Measurements from ENCODE around the gene ARPC4.

The ARPC4 gene

GRCh38 chr3:9786825-9787669, 5.8 kb upstream of the ARPC4 start:
- Histone ChIP-seq H3K9me3 (ENCODE audit: control insufficient read depth in 5 of 5, low read length in 5 of 5) (no peaks in the 10 kb centered on the region), H3K36me3 (ENCODE audit: control insufficient read depth in 5 of 5, insufficient read depth in 5 of 5, low read length in 5 of 5) (peaks cover 18 to 68% (median 55%) of the 10 kb centered on the region in 5 donors), H3K27me3 (ENCODE audit: control insufficient read depth in 5 of 5, insufficient read depth in 4 of 5, low read length in 5 of 5) (no peaks in the 10 kb centered on the region), H3K27ac (ENCODE audit: low read depth, low read length) (no peak overlapping the region), H3K9ac (ENCODE audit: low read length in 5 of 5) (no peak overlapping the region), H3K4me1 (ENCODE audit: control insufficient read depth in 5 of 5, insufficient read depth in 5 of 5, low read length in 5 of 5) (peaks cover 2 to 18% (median 13%) of the 10 kb centered on the region in 5 donors), H3K4me3 (ENCODE audit: low read depth in 1 of 5, low read length in 5 of 5) (no peak overlapping the region)

- H3K27ac ChIP-seq (ENCODE audit: low read depth, low read length): no peak overlapping the region
- no peaks in the 10 kb centered on the region for H3K27me3 ChIP-seq (ENCODE audit: control insufficient read depth in 5 of 5, insufficient read depth in 4 of 5, low read length in 5 of 5)
- H3K4me1 ChIP-seq (ENCODE audit: control insufficient read depth in 5 of 5, insufficient read depth in 5 of 5, low read length in 5 of 5): peaks cover 2 to 19% (median 13%) of the 10 kb centered on the region in 5 donors
- H3K9me3 ChIP-seq (ENCODE audit: control insufficient read depth in 5 of 5, low read length in 5 of 5): no peaks in the 10 kb centered on the region
- H3K4me3 ChIP-seq (ENCODE audit: low read depth in 1 of 5, low read length in 5 of 5): no peak overlapping the region
- peaks cover 14 to 61% (median 48%) of the 10 kb centered on the region in 5 donors for H3K36me3 ChIP-seq (ENCODE audit: control insufficient read depth in 5 of 5, insufficient read depth in 5 of 5, low read length in 5 of 5)
- H3K9ac ChIP-seq (ENCODE audit: low read length in 5 of 5): no peak overlapping the region
Measured at GRCh38 chr3:9787714-9788113, 5.2 kb upstream of the ARPC4 start.

GRCh38 chr3:9791127-9791526, 1.8 kb upstream of the ARPC4 start:
- Histone ChIP-seq H3K36me3 (ENCODE audit: control insufficient read depth in 5 of 5, insufficient read depth in 5 of 5, low read length in 5 of 5) (peaks cover 11 to 45% (median 34%) of the 10 kb centered on the region in 5 donors), H3K27me3 (ENCODE audit: control insufficient read depth in 5 of 5, insufficient read depth in 4 of 5, low read length in 5 of 5) (no peaks in the 10 kb centered on the region), H3K9ac (ENCODE audit: low read length in 5 of 5) (peak overlapping the region in 1 of 5 donors; percentile 86), H3K9me3 (ENCODE audit: control insufficient read depth in 5 of 5, low read length in 5 of 5) (no peaks in the 10 kb centered on the region), H3K27ac (ENCODE audit: low read depth, low read length) (peak overlapping the region; percentile 97), H3K4me3 (ENCODE audit: low read depth in 1 of 5, low read length in 5 of 5) (no peak overlapping the region), H3K4me1 (ENCODE audit: control insufficient read depth in 5 of 5, insufficient read depth in 5 of 5, low read length in 5 of 5) (peaks cover 2 to 37% (median 29%) of the 10 kb centered on the region in 5 donors)

GRCh38 chr3:9791790-9792404, 985 bp upstream of the ARPC4 start:
- Histone ChIP-seq H3K27ac (ENCODE audit: low read depth, low read length) (peak overlapping the region; percentile 97), H3K9ac (ENCODE audit: low read length in 5 of 5) (peak overlapping the region in 4 of 5 donors; percentile 74 to 98 (median 92)), H3K9me3 (ENCODE audit: control insufficient read depth in 5 of 5, low read length in 5 of 5) (no peaks in the 10 kb centered on the region), H3K4me3 (ENCODE audit: low read depth in 1 of 5, low read length in 5 of 5) (peak overlapping the region; percentile 67 to 99 (median 83)), H3K4me1 (ENCODE audit: control insufficient read depth in 5 of 5, insufficient read depth in 5 of 5, low read length in 5 of 5) (peaks cover 2 to 36% (median 29%) of the 10 kb centered on the region in 5 donors), H3K36me3 (ENCODE audit: control insufficient read depth in 5 of 5, insufficient read depth in 5 of 5, low read length in 5 of 5) (peaks cover 8 to 37% (median 28%) of the 10 kb centered on the region in 5 donors), H3K27me3 (ENCODE audit: control insufficient read depth in 5 of 5, insufficient read depth in 4 of 5, low read length in 5 of 5) (no peaks in the 10 kb centered on the region)

- Histone ChIP-seq H3K4me3 (ENCODE audit: low read depth in 1 of 5, low read length in 5 of 5) (peak overlapping the region; percentile 72 to 99 (median 96)), H3K4me1 (ENCODE audit: control insufficient read depth in 5 of 5, insufficient read depth in 5 of 5, low read length in 5 of 5) (peaks cover 2 to 40% (median 29%) of the 10 kb centered on the region in 5 donors), H3K27ac (ENCODE audit: low read depth, low read length) (peak overlapping the region; percentile 97), H3K9me3 (ENCODE audit: control insufficient read depth in 5 of 5, low read length in 5 of 5) (no peaks in the 10 kb centered on the region), H3K36me3 (ENCODE audit: control insufficient read depth in 5 of 5, insufficient read depth in 5 of 5, low read length in 5 of 5) (peaks cover 8 to 40% (median 31%) of the 10 kb centered on the region in 5 donors), H3K27me3 (ENCODE audit: control insufficient read depth in 5 of 5, insufficient read depth in 4 of 5, low read length in 5 of 5) (no peaks in the 10 kb centered on the region), H3K9ac (ENCODE audit: low read length in 5 of 5) (peak overlapping the region; percentile 86 to 99 (median 97))
Measured at GRCh38 chr3:9793161-9793781, 389 bp downstream of the ARPC4 start.

- H3K27me3 ChIP-seq (ENCODE audit: control insufficient read depth in 5 of 5, insufficient read depth in 4 of 5, low read length in 5 of 5): no peaks in the 10 kb centered on the region
- no peaks in the 10 kb centered on the region for H3K9me3 ChIP-seq (ENCODE audit: control insufficient read depth in 5 of 5, low read length in 5 of 5)
- H3K9ac ChIP-seq (ENCODE audit: low read length in 5 of 5): no peak overlapping the region
- peak overlapping the region; percentile 97 for H3K27ac ChIP-seq (ENCODE audit: low read depth, low read length)
- no peak overlapping the region for H3K4me3 ChIP-seq (ENCODE audit: low read depth in 1 of 5, low read length in 5 of 5)
- peaks cover 12 to 44% (median 38%) of the 10 kb centered on the region in 5 donors for H3K36me3 ChIP-seq (ENCODE audit: control insufficient read depth in 5 of 5, insufficient read depth in 5 of 5, low read length in 5 of 5)
- H3K4me1 ChIP-seq (ENCODE audit: control insufficient read depth in 5 of 5, insufficient read depth in 5 of 5, low read length in 5 of 5): peaks cover 2 to 40% (median 29%) of the 10 kb centered on the region in 5 donors
Measured at GRCh38 chr3:9794400-9794799, 1.5 kb downstream of the ARPC4 start.

GRCh38 chr3:9795207-9795606, 2.3 kb downstream of the ARPC4 start:
- Histone ChIP-seq H3K9ac (ENCODE audit: low read length in 5 of 5) (peak overlapping the region in 1 of 5 donors; percentile 20), H3K9me3 (ENCODE audit: control insufficient read depth in 5 of 5, low read length in 5 of 5) (no peaks in the 10 kb centered on the region), H3K27ac (ENCODE audit: low read depth, low read length) (no peak overlapping the region), H3K4me3 (ENCODE audit: low read depth in 1 of 5, low read length in 5 of 5) (no peak overlapping the region), H3K4me1 (ENCODE audit: control insufficient read depth in 5 of 5, insufficient read depth in 5 of 5, low read length in 5 of 5) (peaks cover 2 to 40% (median 29%) of the 10 kb centered on the region in 5 donors), H3K27me3 (ENCODE audit: control insufficient read depth in 5 of 5, insufficient read depth in 4 of 5, low read length in 5 of 5) (no peaks in the 10 kb centered on the region), H3K36me3 (ENCODE audit: control insufficient read depth in 5 of 5, insufficient read depth in 5 of 5, low read length in 5 of 5) (peaks cover 15 to 44% (median 38%) of the 10 kb centered on the region in 5 donors)

GRCh38 chr3:9797196-9797945, 4.5 kb downstream of the ARPC4 start:
- Histone ChIP-seq H3K36me3 (ENCODE audit: control insufficient read depth in 5 of 5, insufficient read depth in 5 of 5, low read length in 5 of 5) (peaks cover 20 to 60% (median 47%) of the 10 kb centered on the region in 5 donors), H3K9ac (ENCODE audit: low read length in 5 of 5) (no peak overlapping the region), H3K4me1 (ENCODE audit: control insufficient read depth in 5 of 5, insufficient read depth in 5 of 5, low read length in 5 of 5) (peaks cover 2 to 28% (median 20%) of the 10 kb centered on the region in 5 donors), H3K9me3 (ENCODE audit: control insufficient read depth in 5 of 5, low read length in 5 of 5) (no peaks in the 10 kb centered on the region), H3K27ac (ENCODE audit: low read depth, low read length) (no peak overlapping the region), H3K4me3 (ENCODE audit: low read depth in 1 of 5, low read length in 5 of 5) (no peak overlapping the region), H3K27me3 (ENCODE audit: control insufficient read depth in 5 of 5, insufficient read depth in 4 of 5, low read length in 5 of 5) (no peaks in the 10 kb centered on the region)

GRCh38 chr3:9800529-9800928, 7.6 kb downstream of the ARPC4 start:
- Histone ChIP-seq H3K36me3 (ENCODE audit: control insufficient read depth in 5 of 5, insufficient read depth in 5 of 5, low read length in 5 of 5) (peaks cover 28 to 83% (median 76%) of the 10 kb centered on the region in 5 donors), H3K4me3 (ENCODE audit: low read depth in 1 of 5, low read length in 5 of 5) (no peak overlapping the region), H3K9me3 (ENCODE audit: control insufficient read depth in 5 of 5, low read length in 5 of 5) (no peaks in the 10 kb centered on the region), H3K27me3 (ENCODE audit: control insufficient read depth in 5 of 5, insufficient read depth in 4 of 5, low read length in 5 of 5) (no peaks in the 10 kb centered on the region), H3K9ac (ENCODE audit: low read length in 5 of 5) (no peak overlapping the region), H3K4me1 (ENCODE audit: control insufficient read depth in 5 of 5, insufficient read depth in 5 of 5, low read length in 5 of 5) (peaks cover 0 to 10% (median under 1%) of the 10 kb centered on the region in 5 donors), H3K27ac (ENCODE audit: low read depth, low read length) (no peak overlapping the region)

All from subcutaneous abdominal adipose tissue (tissue), 5 donors.